BLaER1 (cell line): ENCODE data around the gene ITGA5.

ENCODE experiments used
- H3K27ac ChIP-seq: shearing (Covaris generic); formaldehyde crosslinking; 2 replicates; pipeline ENCODE4 v1.8.1; 2022
- H3K27me3 ChIP-seq: shearing (Covaris generic); formaldehyde crosslinking; 2 replicates; pipeline ENCODE4 v1.8.1; 2022
- H3K36me3 ChIP-seq: shearing (Covaris generic); formaldehyde crosslinking; 2 replicates; pipeline ENCODE4 v1.8.1; 2022
- H3K4me1 ChIP-seq: shearing (Covaris generic); formaldehyde crosslinking; 2 replicates; pipeline ENCODE4 v1.8.1; 2022
- H3K4me2 ChIP-seq: shearing (Covaris generic); formaldehyde crosslinking; 2 replicates; pipeline ENCODE4 v1.8.1; 2022
- H3K4me3 ChIP-seq: shearing (Covaris generic); formaldehyde crosslinking; 2 replicates; pipeline ENCODE4 v1.8.1; 2022
- H3K9ac ChIP-seq: shearing (Covaris generic); formaldehyde crosslinking; 2 replicates; pipeline ENCODE4 v1.8.1; 2022
- H3K9me3 ChIP-seq: shearing (Covaris generic); formaldehyde crosslinking; 2 replicates; pipeline ENCODE4 v1.8.1; 2022
- H4K20me1 ChIP-seq: shearing (Covaris generic); formaldehyde crosslinking; 2 replicates; pipeline ENCODE4 v1.8.1; 2022
- Cebpa-rat ChIP-seq: shearing (Covaris generic); IDR thresholded peaks from 2 replicates; pipeline ENCODE4 v1.8.1; 2022

The ITGA5 gene

GRCh38 chr12:54412786-54413185 lies 6.3 kb downstream of the ITGA5 start:
- no peak for TF ChIP-seq Cebpa-rat
- Histone ChIP-seq H3K9ac (peak overlapping the region; percentile 71), H3K4me3 (peak overlapping the region; percentile 56), H3K27ac (peak overlapping the region; percentile 98), H3K9me3 (no peaks in the 10 kb centered on the region), H3K27me3 (no peaks in the 10 kb centered on the region), H3K4me2 (peak overlapping the region; percentile 93), H4K20me1 (peaks cover 49% of the 10 kb centered on the region), H3K4me1 (peaks cover 84% of the 10 kb centered on the region), H3K36me3 (peaks cover 45% of the 10 kb centered on the region)

- no peak for TF ChIP-seq Cebpa-rat
- peak overlapping the region; percentile 56 for H3K4me3 ChIP-seq
- no peaks in the 10 kb centered on the region for H3K9me3 ChIP-seq
- no peaks in the 10 kb centered on the region for H3K27me3 ChIP-seq
- peak overlapping the region; percentile 98 for H3K27ac ChIP-seq
- H3K36me3 ChIP-seq, result peaks cover 49% of the 10 kb centered on the region
- peaks cover 84% of the 10 kb centered on the region for H3K4me1 ChIP-seq
- H4K20me1 ChIP-seq, result peaks cover 53% of the 10 kb centered on the region
- peak overlapping the region; percentile 93 for H3K4me2 ChIP-seq
- H3K9ac ChIP-seq, result peak overlapping the region; percentile 71
Observed at GRCh38 chr12:54412348-54412747, 6.7 kb downstream of the ITGA5 start.

- peak overlapping the region; percentile 56; the same call in 1 of the 2 replicates for H3K4me3 ChIP-seq
- no peaks in the 10 kb centered on the region for H3K9me3 ChIP-seq
- H3K27me3 ChIP-seq, result no peaks in the 10 kb centered on the region
- H3K36me3 ChIP-seq, result peaks cover 57% of the 10 kb centered on the region
- H4K20me1 ChIP-seq, result peaks cover 57% of the 10 kb centered on the region
- peak overlapping the region; percentile 71 for H3K9ac ChIP-seq
- peak overlapping the region; percentile 93 for H3K4me2 ChIP-seq
- H3K27ac ChIP-seq, result peak overlapping the region; percentile 98
- peaks cover 78% of the 10 kb centered on the region for H3K4me1 ChIP-seq
- no peak for TF ChIP-seq Cebpa-rat
Observed at GRCh38 chr12:54411391-54412241, 7.5 kb downstream of the ITGA5 start.

- peaks cover 54% of the 10 kb centered on the region for H3K4me1 ChIP-seq
- H4K20me1 ChIP-seq, result peaks cover 77% of the 10 kb centered on the region
- TF ChIP-seq Cebpa-rat, result no peak
- H3K27me3 ChIP-seq, result no peaks in the 10 kb centered on the region
- H3K4me3 ChIP-seq, result no peak overlapping the region
- H3K9ac ChIP-seq, result no peak overlapping the region
- no peaks in the 10 kb centered on the region for H3K9me3 ChIP-seq
- H3K36me3 ChIP-seq, result peaks cover 80% of the 10 kb centered on the region
- no peak overlapping the region for H3K4me2 ChIP-seq
- no peak overlapping the region for H3K27ac ChIP-seq
Observed at GRCh38 chr12:54409267-54409666, 9.8 kb downstream of the ITGA5 start.

GRCh38 chr12:54407183-54407905 lies 11.7 kb downstream of the ITGA5 start:
- Histone ChIP-seq H3K4me3 (no peak overlapping the region), H3K27ac (no peak overlapping the region), H3K9ac (no peak overlapping the region), H3K9me3 (no peaks in the 10 kb centered on the region), H3K4me2 (no peak overlapping the region), H3K4me1 (peaks cover 35% of the 10 kb centered on the region), H3K27me3 (no peaks in the 10 kb centered on the region), H4K20me1 (peaks cover 85% of the 10 kb centered on the region), H3K36me3 (peaks cover 99% of the 10 kb centered on the region)
- no peak for TF ChIP-seq Cebpa-rat

- H3K9me3 ChIP-seq, result no peaks in the 10 kb centered on the region
- peaks cover 100% of the 10 kb centered on the region for H3K36me3 ChIP-seq
- peaks cover 17% of the 10 kb centered on the region for H3K4me1 ChIP-seq
- H3K27me3 ChIP-seq, result no peaks in the 10 kb centered on the region
- peaks cover 79% of the 10 kb centered on the region for H4K20me1 ChIP-seq
- no peak overlapping the region for H3K4me3 ChIP-seq
- no peak overlapping the region for H3K4me2 ChIP-seq
- no peak overlapping the region for H3K27ac ChIP-seq
- TF ChIP-seq Cebpa-rat, result no peak
- H3K9ac ChIP-seq, result no peak overlapping the region
Observed at GRCh38 chr12:54405573-54405972, 13.5 kb downstream of the ITGA5 start.

- Histone ChIP-seq H3K27ac (no peak overlapping the region), H3K36me3 (peaks cover 100% of the 10 kb centered on the region), H3K9ac (no peak overlapping the region), H3K9me3 (no peaks in the 10 kb centered on the region), H3K27me3 (no peaks in the 10 kb centered on the region), H3K4me2 (no peak overlapping the region), H3K4me3 (no peak overlapping the region), H3K4me1 (peaks cover 13% of the 10 kb centered on the region), H4K20me1 (peaks cover 79% of the 10 kb centered on the region)
- no peak for TF ChIP-seq Cebpa-rat
Observed at GRCh38 chr12:54405106-54405505, 14.0 kb downstream of the ITGA5 start.

- H3K27ac ChIP-seq, result no peak overlapping the region
- no peak for TF ChIP-seq Cebpa-rat
Observed at GRCh38 chr12:54404061-54405004, 14.7 kb downstream of the ITGA5 start.

GRCh38 chr12:54401119-54401518 lies 17.9 kb downstream of the ITGA5 start:
- Histone ChIP-seq H3K9me3 (no peaks in the 10 kb centered on the region), H3K27ac (no peak overlapping the region), H3K4me2 (no peak overlapping the region), H3K4me3 (no peak overlapping the region), H4K20me1 (peaks cover 55% of the 10 kb centered on the region), H3K9ac (no peak overlapping the region), H3K27me3 (no peaks in the 10 kb centered on the region), H3K36me3 (peaks cover 100% of the 10 kb centered on the region), H3K4me1 (peaks cover 8% of the 10 kb centered on the region)
- TF ChIP-seq Cebpa-rat, result no peak

More at GRCh38 chr12:54404061-54405004, 14.7 kb downstream of the ITGA5 start:
- Histone ChIP-seq H3K27me3 (no peaks in the 10 kb centered on the region), H4K20me1 (peaks cover 79% of the 10 kb centered on the region), H3K9me3 (no peaks in the 10 kb centered on the region), H3K4me1 (peaks cover 6% of the 10 kb centered on the region), H3K36me3 (peaks cover 100% of the 10 kb centered on the region), H3K9ac (no peak overlapping the region), H3K4me2 (no peak overlapping the region), H3K4me3 (no peak overlapping the region)
